ENCODE data around the gene PRUNE2.

Gene PRUNE2

DNA sequence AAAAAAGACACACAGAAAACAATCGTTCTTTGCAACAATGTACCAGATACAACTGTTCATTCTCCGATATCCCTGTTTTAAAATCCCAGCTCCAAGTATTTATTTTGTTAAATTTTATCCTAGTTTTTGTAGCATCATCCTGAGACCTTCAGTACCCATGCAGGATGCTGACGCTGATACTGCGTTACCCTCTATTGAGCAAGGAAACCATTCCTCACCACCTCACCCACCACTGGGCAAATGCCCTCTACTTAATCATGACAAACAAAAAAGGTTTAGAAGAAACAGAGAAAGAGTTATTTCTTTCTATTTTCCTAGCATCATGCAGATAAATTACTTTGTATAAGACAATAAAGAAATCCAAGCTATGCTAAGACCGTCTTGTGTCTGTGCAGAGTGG, 277.8 kb downstream of the PRUNE2 start:
- no peak for DNase-seq (ENCODE audit: low read depth)

DNA sequence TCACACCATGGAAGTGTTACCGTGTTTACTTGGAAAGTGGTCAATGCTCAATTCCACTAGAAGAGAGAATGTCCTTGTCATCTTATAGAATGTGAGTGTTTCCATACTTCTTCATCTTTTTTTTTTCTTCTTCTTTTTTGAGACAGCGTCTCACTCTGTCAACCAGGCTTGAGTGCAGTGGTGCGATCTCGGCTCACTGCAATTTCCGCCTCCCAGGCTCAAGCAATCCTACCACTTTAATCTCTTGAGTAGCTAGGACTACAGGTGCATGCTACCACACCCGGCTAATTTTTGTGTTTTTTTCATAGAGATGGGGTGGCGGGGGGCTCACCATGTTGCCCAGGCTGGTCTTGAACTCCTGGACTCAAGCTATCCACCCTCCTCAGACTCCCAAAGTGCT, 278.9 kb downstream of the PRUNE2 start:
- DNase-seq (ENCODE audit: low read depth) = no peak

DNA sequence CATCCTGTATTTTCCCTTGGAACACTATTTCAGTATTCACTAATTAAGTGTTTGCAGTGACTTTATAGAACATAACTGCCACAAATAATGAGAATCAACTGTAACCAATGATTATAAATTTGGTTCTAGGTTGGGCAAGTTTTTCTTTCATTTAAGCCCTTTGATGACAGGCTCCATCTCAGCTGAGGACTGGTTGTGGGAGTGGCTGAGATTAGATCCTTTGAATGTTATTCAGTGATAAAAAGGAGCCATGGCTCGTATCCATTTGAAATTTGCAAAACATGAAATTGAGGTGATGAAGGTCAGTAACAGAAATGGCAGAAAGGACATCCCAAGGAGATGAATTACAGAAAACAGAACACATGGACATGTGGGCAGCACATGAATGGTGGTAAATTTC, 279.8 kb downstream of the PRUNE2 start:
- DNase-seq (ENCODE audit: low read depth) = no peak

DNA sequence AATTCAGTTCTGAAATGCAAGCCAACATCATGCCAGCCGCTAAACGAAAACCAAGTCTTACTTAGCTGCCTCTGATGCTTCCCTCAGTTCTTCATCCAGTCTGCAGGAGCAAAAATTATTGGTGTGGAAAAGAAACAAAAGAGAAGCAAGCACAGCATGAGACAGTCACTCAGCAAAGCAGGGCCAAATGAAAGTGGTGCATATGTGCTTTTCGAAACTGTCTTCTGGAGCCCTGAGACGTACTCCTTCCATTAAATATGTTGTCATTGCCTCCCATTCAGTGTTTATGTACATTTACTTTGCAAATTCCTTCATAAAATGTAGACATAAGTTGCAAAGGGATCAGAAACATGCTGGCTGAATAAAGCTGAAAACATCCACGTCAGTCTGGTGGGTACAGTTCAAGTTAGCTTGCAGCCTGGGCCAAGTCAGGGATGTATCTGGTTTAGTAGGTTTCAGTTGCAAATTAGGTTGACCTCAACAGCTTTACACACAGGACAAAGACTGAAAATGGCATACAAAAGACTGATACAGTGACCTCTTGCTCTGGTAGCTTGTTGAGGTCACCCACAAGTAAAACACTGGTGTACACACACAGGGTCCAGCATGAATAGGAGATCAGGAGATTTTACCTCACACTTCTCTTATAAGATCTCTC, 281.4 kb downstream of the PRUNE2 start:
- DNase-seq (ENCODE audit: low read depth) = no peak

DNA sequence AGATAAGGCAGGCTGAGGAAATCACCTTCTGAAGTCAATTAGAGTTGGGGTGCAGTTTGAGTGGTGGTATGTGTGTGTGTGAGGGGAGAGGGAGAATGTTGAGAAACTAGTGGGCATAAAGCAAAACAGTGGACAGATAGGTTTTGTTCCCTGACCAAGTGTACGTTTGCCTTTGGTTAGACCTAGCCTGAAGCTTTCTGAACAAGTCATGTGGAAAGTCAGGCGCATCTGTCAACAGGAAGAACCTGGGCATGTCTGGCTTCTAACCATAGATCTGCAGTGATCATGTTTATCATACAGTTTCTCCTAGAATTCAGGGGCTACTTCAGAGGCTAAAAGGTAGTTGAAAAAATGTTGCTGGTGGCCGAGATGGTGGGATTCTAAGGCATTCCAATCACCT, 284.9 kb downstream of the PRUNE2 start:
- DNase-seq (ENCODE audit: low read depth) = no peak

DNA sequence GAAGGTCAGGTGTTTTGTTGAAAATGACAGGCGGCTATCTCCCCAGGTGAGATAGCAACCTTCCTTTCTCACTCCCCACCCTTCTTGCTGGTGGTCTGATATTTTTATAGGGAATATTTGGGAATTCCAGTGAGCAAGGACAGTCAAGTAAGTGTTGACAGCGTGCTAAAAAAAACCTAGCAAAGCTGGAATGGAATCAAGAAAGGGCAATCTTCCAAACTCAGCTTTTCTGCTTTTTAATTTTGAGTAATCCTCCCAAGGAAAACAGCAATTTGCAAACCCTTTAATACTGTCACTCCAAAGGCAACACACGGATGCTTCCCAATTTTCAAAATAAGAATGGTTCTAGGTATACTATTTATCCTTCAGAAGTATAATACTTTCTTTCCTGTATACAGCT, 285.3 kb downstream of the PRUNE2 start:
- DNase-seq (ENCODE audit: low read depth) = no peak

DNA sequence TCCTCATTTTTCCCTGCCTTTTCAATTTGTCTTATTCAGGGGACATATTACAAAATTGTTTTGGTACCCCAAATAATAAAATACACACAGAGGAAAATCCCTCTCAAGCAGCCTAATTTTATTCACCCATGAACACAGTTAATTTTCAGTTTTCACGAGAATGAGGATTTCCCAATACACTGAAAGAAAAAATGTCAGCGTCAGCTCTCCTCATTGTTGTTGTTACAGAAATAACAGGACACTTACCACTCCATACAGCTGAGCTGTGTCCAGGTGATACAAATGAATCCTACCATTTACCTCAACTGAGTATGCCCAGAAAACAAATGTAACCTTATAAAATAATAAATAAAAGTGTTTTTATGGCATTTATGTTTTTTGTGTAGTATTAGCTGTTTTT, 286.3 kb downstream of the PRUNE2 start:
- DNase-seq (ENCODE audit: low read depth) = no peak

DNA sequence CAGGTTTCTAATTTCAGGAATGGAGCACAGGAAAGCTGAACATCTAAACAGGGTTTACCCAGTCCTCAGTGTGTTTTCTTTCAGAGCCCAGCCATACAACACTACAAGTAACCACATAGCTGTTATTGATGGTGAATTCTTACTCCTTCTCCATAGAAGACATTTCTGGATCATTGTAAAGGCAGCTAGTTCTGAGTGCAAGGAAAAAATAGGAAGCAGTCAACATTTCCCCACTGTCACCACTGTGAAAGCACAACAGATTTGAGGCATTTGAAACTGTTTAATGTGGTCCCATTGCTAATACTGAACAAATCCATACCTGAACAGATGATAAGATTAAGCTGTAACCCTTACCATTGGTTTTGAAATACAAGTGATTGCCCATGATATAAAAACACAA, 286.7 kb downstream of the PRUNE2 start:
- no peak for DNase-seq (ENCODE audit: low read depth)

DNA sequence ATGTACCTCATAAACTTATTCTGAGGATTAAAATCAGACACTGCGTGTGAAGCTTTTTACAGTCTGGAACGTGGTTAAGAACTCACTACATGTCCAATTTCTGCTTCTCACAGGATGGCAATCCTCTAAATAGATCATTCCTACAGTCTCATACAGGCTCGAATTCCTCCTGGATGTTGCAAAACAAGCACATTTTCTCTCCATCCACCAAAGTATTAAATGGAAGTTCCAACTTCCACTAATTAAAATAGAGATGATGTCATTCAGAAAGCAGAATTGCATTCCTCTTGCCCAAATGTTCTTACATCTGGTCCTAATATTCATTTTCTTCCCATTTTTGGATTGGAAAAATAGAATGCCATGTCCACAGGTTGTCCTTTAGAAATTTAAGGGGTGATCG, 287.2 kb downstream of the PRUNE2 start:
- DNase-seq (ENCODE audit: low read depth) = no peak

DNA sequence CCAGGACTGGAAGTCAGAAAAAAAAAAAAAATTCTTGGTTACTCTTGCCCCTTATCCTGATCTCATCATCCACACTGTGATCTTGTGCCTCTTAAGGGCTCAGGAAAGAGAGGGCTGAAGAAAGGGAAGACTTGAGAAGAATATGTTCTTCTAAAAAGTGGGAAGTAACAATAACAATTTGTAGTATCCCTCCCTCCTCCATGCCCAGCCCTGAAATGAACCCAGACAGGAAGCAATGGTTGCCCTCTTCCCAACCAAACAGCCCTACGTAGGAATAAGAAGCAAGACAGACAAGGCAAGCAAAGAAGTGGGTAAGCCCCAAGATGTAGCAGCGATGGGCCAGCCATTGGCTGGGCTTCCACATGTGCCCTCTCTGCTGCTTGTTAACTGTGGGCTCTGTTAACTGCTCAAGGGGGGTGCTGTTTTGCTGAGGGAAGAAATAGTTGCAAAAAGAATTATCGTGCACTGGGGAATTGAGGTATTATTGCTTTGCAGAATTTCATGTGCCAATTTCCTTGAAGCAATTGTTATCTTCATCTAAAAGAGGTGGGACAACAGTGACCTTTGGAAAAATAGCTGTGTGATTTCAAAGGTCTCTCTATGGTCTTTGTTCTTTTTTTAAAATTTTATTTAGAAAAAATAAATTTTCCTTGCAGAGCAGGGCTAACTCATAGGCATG, 288.3 kb downstream of the PRUNE2 start:
- DNase-seq (ENCODE audit: low read depth) = no peak

DNA sequence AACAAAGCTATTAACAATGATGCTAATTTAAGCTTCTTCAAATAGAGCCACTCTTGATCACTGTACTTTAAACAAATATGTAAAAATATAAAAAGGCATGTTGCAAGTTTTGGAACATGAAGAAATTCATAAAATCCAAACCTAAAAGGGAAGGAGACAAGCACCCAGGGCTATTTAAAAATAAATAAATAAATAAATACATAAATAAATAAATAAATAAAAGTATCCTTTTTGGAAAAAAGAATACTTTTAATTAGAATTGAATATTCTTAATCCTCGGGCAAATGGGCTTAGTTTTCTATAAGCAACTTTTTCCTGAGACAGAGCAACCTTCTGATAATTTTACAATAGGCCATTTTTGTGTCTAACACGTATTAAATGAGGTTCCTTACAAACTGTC, 289.1 kb downstream of the PRUNE2 start:
- DNase-seq (ENCODE audit: low read depth) = no peak

DNA sequence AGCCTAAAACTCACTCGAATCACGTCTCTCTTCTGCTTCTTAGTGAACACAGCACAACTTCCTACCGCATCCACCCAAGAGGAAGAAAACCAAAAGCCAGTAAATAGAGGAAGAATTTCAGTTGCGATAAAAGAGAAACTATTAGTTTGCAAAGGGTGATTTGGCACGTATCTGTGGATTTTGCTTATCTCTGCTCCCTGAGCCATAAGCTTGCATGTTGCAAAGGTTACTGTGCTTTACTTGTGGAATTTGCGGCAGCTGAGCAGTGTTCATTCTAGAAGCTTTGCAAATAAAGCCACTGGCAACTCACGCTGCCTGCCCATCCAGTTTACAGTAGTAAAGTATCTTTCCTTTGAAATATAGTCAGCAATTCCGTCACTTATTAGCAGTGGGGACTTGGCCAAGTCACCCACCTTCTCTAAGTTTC, 290.7 kb downstream of the PRUNE2 start:
- no peak for DNase-seq (ENCODE audit: low read depth)

DNA sequence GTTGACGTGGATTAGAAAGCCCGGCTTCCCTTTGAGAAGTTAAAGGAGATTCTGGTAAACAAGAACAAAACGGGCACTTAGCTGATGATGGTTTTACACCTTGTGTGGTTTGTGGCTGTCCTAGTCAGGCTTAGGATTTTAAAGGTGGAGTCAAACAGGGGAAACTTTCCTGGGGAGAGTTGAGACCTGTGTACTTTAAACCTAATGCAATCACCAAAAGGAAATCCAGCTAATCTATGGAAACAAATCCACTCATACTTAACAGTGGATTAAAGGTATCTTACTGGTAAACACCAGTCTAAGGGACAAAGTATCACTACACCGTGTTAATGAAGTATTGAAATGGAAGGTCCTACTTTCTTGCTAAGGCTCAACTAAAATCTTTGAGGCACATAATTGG, 291.9 kb downstream of the PRUNE2 start:
- DNase-seq (ENCODE audit: low read depth) = no peak

DNA sequence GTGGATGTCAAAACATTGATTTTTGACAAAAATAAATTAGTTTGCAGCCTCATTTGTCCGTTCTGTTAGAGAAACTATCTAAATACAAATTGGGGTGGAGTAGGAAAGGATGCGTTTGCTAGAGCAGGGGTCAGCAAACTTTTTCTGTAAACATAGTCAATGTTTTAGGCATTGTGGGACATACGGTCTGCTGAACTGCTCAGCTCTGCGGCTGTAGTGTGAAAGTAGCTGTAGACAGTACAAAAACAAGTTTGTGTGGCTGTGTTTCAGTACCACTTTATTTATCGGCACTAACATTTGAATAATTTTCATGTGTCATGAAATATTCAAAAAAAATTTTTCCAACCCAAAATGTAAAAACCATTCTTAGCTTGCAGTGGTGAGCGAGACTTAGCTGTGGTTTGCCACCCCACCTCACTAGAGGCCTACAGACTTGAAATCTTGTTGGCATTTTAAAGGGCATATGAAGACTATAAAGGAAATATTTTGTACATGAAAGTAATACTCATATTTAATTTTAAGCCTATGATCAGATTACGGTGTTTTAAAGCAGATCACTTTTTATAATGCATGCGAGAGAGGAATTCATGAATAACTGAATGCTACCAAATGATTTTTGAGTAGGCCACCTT, 292.6 kb downstream of the PRUNE2 start:
- no peak for DNase-seq (ENCODE audit: low read depth)

DNA sequence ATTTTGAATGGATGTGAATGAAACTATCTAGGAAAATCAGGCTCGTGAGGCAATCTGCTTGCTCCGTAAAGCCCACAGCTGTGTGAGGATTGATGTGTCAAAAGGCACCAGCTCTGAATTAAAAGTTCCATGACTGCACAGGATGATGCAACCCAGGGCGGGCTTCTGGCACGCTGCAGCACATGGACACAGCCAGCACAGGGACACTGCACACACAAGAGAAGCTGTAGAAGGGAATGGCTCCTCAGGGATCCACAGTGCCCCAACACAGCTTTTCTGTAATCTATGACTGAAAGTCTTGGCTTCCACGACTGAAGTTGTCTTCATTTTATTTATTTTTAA, 295.9 kb downstream of the PRUNE2 start:
- no peak for DNase-seq (ENCODE audit: low read depth)

DNA sequence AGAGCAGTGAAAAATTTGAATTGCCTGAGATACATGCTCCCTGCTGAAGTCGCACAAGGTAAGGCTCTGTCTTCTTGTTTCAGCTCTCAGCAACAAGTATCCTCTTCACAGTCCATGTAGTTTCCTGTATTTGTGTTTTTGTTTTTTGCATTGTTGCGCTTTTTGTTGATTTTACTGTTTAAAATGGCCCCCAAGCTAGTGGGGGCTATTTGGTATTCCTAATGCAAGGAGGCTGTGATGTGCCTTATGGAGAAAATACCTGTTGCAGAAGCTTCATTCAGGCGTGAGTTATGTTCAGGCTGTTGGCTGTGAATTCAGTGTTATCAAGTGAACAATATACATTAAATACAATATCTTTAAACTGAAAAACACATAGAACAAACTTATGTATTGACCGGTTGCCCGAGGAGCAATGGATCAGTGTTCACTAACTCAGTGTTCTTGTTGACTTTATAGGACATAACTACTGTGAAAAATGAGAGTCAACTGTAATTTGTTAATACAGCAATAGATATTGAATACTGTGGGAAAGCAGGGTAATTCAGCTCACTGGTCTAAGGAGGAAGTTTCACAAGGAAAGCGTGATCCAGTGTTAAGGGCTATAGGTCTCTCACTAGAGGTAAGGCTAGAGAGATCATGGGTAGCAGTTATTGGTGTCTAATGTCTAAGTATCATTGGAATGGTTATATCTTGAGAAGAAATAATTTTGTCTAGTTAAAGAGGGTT, 296.5 kb downstream of the PRUNE2 start:
- no peak for DNase-seq (ENCODE audit: low read depth)

DNA sequence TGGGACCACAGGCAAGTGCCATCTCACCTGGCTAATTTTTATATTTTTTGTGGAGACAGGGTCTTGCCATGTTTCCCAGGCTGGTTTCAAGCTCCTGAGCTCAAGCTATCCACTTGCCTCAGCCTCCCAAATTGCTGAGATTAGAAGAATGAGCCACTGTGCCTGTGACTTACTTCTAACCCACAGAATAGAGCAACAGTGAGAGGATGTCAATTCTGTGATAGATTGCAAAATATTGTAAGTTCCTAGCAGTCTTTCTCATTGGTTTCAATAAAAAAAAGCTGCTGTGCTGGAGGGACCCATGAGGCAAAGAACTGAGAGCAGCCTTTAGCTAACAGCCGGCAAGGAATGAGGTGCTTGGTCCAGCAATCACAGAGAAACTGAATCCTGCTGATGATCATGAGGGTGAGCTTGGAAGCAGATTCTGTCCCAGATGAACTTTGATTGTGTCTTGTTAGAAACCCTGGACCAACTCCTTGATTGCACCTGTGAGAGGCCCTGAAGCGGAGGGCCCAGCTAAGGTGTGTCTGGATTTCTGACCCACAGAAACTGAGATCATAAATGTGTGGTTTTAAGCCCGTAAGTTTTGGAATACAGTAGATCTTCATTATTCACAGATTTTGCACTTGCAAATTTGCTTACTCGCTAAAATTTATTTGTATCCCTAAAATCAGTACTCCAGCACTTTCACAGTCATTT, 297.2 kb downstream of the PRUNE2 start:
- DNase-seq (ENCODE audit: low read depth) = no peak

DNA sequence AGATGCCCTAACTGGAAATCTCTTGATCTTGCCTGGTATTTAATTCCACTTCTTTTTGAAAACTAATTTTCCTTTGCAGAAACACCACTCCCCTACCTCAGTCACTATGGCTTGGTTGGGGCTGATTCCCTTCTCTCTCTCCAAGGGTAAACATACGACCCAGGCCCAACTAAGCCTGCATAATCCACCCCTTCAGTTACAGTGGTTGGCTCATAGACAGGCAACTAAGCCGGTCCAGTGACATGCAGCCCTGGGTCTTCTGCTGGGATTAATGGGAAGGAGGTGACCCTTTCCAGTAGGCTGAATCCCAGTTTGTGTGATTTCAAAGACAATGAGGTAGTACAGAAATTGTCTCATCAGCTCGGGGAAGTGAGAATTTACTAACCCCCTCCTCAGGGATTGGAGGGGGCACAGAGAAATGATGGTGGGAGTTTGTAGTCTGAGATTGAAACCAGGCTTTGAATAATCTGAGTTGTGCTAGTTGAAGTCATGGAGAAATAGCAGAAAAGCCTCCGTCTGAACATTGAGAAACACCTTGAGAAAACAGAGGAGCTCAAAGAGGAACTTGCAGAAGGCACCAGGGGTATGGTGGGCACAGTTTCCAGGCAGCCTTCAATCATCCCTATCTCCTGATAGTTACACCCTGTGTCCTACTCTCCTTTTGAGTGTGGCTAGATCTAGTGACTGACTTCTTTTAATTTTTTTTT, 298.0 kb downstream of the PRUNE2 start:
- no peak for DNase-seq (ENCODE audit: low read depth)

DNA sequence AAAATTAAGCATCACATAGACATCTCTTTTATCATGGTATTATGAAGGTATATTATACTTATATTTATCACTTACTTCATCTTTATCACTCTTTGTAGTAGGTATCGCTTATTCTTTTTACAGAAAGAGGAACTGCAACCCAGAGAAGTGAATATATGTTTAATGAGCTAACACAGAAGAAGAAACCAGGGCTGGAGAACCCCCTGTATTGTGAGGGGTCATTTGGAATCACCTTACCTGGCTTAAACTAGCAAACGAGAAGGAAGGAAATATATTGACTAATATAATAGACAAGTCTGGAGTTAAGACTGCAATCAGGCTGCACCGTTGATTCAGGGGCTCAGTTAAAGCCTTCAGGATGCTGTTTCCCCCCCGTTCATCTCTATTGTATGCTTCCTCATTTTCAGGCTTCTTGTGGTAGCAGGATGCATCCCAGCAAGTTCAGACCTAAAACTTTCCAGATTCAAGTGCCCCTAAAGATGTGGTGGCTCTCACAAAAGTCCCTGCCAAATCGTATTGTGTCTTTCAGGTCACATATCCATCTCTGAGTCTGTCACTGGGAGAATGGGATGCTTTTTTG, 300.5 kb downstream of the PRUNE2 start:
- no peak for DNase-seq (ENCODE audit: low read depth)

DNA sequence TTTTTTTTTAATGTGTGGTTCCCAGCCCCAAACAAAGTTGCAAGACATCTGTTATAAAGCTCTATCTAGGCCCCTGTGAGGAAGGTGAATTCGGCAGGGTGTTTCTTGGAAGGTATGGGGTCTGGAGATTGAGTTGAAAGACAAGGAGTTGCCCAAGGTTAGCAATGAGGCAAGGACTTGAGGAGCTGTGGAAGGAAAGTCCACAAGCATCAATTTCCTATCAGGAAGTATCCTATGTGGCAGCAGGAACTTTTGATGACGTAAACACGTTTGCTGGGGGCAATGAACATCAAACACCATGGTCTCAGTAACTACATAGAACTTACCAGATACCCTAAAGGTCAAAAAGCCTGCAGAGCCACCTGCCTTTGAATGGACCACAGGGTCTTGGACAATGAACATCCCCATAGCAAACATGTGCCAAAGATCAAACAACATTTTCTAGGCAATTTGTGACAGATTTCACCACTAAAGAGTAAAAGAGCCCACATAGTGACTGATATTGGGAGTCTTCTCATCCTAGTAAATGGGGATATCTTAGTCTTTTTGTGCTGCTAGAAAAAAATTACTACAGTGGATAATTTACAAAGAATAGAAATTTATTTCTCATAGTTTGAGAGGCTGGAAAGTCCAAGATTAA, 301.9 kb downstream of the PRUNE2 start:
- no peak for DNase-seq (ENCODE audit: low read depth)

DNA sequence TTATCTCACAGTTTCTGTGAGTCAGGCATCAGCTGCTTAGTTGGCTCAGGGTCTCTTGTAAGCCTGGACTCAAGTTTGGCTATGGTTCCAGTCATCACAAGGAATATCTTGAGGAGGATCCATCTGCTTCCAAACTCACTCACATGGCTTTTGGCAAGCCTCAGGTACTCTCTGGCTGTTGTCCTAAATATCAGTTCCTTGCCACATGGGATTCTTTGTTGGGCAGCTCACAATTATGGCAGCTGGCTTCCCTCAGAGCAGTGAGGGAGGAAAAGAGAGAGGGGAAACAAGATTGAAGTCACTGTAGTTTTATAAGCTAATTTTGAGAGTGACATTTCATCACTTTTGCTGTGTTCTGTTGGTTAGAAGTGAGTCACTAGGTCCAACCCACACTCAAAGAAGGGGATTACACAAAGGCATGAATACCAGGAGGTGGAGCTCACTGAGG, 302.4 kb downstream of the PRUNE2 start:
- no peak for DNase-seq (ENCODE audit: low read depth)
